Panc1 (cell line): Measurements from ENCODE around the gene SNX27. TPM values are rescaled to one million over a fixed set of nuclear protein-coding genes. Genes with fewer than 3 reads are reported as not detected.

Source experiments
- ATAC-seq: fragments of 200-7000 bp; cut with Tn5 transposase; 2 replicates; pipeline ENCODE4 v1.9.1; 2020; ENCODE audit warnings: mild to moderate bottlenecking, moderate library complexity
- BruUV-seq: library from RNA; stranded (reverse); fragments of 400-500 nt; replicated peaks from 2 replicates; lab custom pipeline; 2021; lab: Mats Ljungman, UMichigan
- CTCF ChIA-PET: fragments of 300-600 bp; sonication (Branson Sonifier 250); formaldehyde crosslinking; loops from one replicate; lab custom pipeline; 2022; ENCODE audit warnings: antibody characterized with exemption; lab: Charles Lee
- POLR2A ChIA-PET: fragments of 300-600 bp; sonication (Branson Sonifier 250); formaldehyde crosslinking; loops from one replicate; lab custom pipeline; 2022; ENCODE audit warnings: antibody characterized with exemption; lab: Charles Lee
- DNase-seq: peaks from one replicate; pipeline ENCODE4 v3.0.0-alpha.2; 2010; ENCODE audit warnings: low read depth, low spot score
- H3K27ac ChIP-seq: 2 replicates; pipeline ENCODE4 v1.5.1; 2011; ENCODE audit warnings: mild to moderate bottlenecking, low read length, inconsistent platforms
- H3K27me3 ChIP-seq: fragments of 200-500 bp; sonication (Bioruptor generic); 2 replicates; pipeline ENCODE4 v1.6.0; 2014; ENCODE audit warnings: low read length, inconsistent platforms; ENCODE audit not compliant: control insufficient read depth, insufficient read depth
- H3K36me3 ChIP-seq: fragments of 200-500 bp; sonication (Bioruptor generic); 2 replicates; pipeline ENCODE4 v1.5.1; 2014; ENCODE audit warnings: inconsistent platforms, mild to moderate bottlenecking, low read length, moderate library complexity; ENCODE audit not compliant: control insufficient read depth, insufficient read depth
- H3K4me1 ChIP-seq: 2 replicates; pipeline ENCODE4 v1.5.1; 2011; ENCODE audit warnings: inconsistent platforms, mild to moderate bottlenecking, low read length, moderate library complexity; ENCODE audit not compliant: control insufficient read depth, insufficient read depth
- H3K4me3 ChIP-seq, 2 experiments: 2 replicates each; pipeline ENCODE4 v1.5.1; 2011 to 2012; ENCODE audit warnings: low read depth in 2 of 2, low read length in 2 of 2, mild to moderate bottlenecking in 2 of 2, inconsistent platforms in 1 of 2, moderate library complexity in 1 of 2
- H3K9me3 ChIP-seq: fragments of 200-500 bp; sonication (Bioruptor generic); 2 replicates; pipeline ENCODE4 v1.5.1; 2014; ENCODE audit warnings: low read depth, mild to moderate bottlenecking, inconsistent platforms, low read length, moderate library complexity; ENCODE audit not compliant: control insufficient read depth, insufficient read depth
- POLR2AphosphoS5 ChIP-seq: IDR thresholded peaks from 2 replicates; pipeline ENCODE4 v1.6.1; 2012; ENCODE audit warnings: mild to moderate bottlenecking, low read depth, low read length, moderate library complexity
- REST ChIP-seq, 2 experiments: IDR thresholded peaks; 2 replicates each; pipeline ENCODE4 v1.6.1; 2011 to 2012; ENCODE audit warnings: low read depth in 2 of 2, control low read depth in 1 of 2, low read length in 1 of 2, mild to moderate bottlenecking in 1 of 2, moderate library complexity in 1 of 2; ENCODE audit not compliant: insufficient read depth in 1 of 2
- SIN3A ChIP-seq: IDR thresholded peaks from 2 replicates; pipeline ENCODE4 v1.6.1; 2012; ENCODE audit warnings: low read depth, mild to moderate bottlenecking, low read length, moderate library complexity, borderline replicate concordance; ENCODE audit not compliant: insufficient read depth
- in situ Hi-C: cut with HindIII; loops from 2 replicates; pipeline ENCODE4 v1.10.0; 2016; ENCODE audit warnings: low sequenced_read_pairs, low pct_unique_long_range_greater_than_20kb
- intact Hi-C: fragments of 100-400 bp; cut with micrococcal nuclease; formaldehyde crosslinking; loops from one replicate; pipeline ENCODE4 v1.10.0; 2022; ENCODE audit not compliant: unreplicated experiment
- total RNA-seq: library from RNA; stranded (reverse); gene quantifications from one replicate; pipeline ENCODE4 v1.2.1, GENCODE V29; 2021; ENCODE audit not compliant: unreplicated experiment
- TF ChIP-seq, protein P1 (sequence below): fragments of 450-650 bp; IDR thresholded peaks from 2 replicates; pipeline ENCODE4 v1.5.1; 2017; ENCODE audit warnings: mild to moderate bottlenecking

The SNX27 gene
- total RNA-seq, 1 experiment from 2014 or later, result 58.4 TPM

GRCh38 chr1:151584780-151585179, 27.1 kb upstream of the SNX27 start:
- Histone ChIP-seq H3K27me3 (no peaks in the 10 kb centered on the region), H3K9me3 (no peaks in the 10 kb centered on the region), H3K4me1 (peaks cover 24% of the 10 kb centered on the region), H3K4me3 (no peak overlapping the region), H3K36me3 (0 out of 2 replicates have a peak, but pooled peaks cover 2% of the 10 kb centered on the region), H3K27ac (peak overlapping the region; percentile 68)
- no peak for ATAC-seq
- TF ChIP-seq SIN3A (no peak), POLR2AphosphoS5 (no peak)
- TF ChIP-seq, protein P1, sequence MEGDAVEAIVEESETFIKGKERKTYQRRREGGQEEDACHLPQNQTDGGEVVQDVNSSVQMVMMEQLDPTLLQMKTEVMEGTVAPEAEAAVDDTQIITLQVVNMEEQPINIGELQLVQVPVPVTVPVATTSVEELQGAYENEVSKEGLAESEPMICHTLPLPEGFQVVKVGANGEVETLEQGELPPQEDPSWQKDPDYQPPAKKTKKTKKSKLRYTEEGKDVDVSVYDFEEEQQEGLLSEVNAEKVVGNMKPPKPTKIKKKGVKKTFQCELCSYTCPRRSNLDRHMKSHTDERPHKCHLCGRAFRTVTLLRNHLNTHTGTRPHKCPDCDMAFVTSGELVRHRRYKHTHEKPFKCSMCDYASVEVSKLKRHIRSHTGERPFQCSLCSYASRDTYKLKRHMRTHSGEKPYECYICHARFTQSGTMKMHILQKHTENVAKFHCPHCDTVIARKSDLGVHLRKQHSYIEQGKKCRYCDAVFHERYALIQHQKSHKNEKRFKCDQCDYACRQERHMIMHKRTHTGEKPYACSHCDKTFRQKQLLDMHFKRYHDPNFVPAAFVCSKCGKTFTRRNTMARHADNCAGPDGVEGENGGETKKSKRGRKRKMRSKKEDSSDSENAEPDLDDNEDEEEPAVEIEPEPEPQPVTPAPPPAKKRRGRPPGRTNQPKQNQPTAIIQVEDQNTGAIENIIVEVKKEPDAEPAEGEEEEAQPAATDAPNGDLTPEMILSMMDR, result no peak
- POLR2A ChIA-PET, result no interaction called here
- no TSS peak for BruUV-seq
- CTCF ChIA-PET, result no interaction called here
- intact Hi-C loops, result no loop called here
- no peak for DNase-seq
- in situ Hi-C loops, result no loop called here

DNA sequence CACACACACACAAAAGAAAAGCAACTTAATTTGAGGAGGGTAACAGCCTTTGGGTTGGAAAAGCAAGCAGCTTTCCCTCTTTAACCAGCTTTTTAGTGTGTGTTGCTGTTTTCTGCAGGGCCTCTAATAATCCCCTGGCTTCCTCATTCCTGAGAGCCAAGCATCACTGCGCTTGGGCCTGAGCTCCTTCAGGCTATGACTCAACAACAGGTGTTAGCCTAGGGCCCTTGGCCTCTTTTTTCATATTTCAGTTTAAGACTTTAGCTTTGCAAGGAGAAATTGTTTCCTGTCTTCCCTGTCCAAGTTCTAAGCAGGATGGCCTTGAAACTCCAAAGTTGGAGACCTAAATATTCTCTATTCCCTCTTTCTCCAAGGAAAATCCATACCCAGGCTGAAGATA, 26.2 kb upstream of the SNX27 start:
- ChIA-PET CTCF (interaction anchor here (0.5 kb wide), 1 partner anchor 10 kb away, joined by 3 read pairs; no protein-coding TSS in a partner anchor), POLR2A (interaction anchor here (0.6 kb wide), 1 partner anchor 31 kb away, joined by 3 read pairs; no protein-coding TSS in a partner anchor)
- ATAC-seq, result peak; percentile 79
- Histone ChIP-seq H3K4me1 (peaks cover 24% of the 10 kb centered on the region), H3K9me3 (no peaks in the 10 kb centered on the region), H3K27ac (peak overlapping the region; percentile 68), H3K36me3 (0 out of 2 replicates have a peak, but pooled peaks cover 2% of the 10 kb centered on the region), H3K27me3 (no peaks in the 10 kb centered on the region), H3K4me3 (no peak overlapping the region)
- intact Hi-C loops, result no loop called here
- no peak for DNase-seq
- TF ChIP-seq POLR2AphosphoS5, result no peak
- no peak for TF ChIP-seq REST (IDR thresholded peaks at IDR 0.05; ENCODE audit: insufficient read depth in 1 of 2, low read depth in 2 of 2, low read length in 1 of 2)
- TF ChIP-seq, protein P1, result no peak
- no peak for TF ChIP-seq SIN3A
- no TSS peak for BruUV-seq
- in situ Hi-C loops, result no loop called here
